ENCODE results near the gene ORC3.
"Not testable (repeated sequence)": the region's sequence is repeated elsewhere in the genome, so short reads cannot be mapped to it uniquely, and the experiment has no call there.

ORC3 gene

DNA sequence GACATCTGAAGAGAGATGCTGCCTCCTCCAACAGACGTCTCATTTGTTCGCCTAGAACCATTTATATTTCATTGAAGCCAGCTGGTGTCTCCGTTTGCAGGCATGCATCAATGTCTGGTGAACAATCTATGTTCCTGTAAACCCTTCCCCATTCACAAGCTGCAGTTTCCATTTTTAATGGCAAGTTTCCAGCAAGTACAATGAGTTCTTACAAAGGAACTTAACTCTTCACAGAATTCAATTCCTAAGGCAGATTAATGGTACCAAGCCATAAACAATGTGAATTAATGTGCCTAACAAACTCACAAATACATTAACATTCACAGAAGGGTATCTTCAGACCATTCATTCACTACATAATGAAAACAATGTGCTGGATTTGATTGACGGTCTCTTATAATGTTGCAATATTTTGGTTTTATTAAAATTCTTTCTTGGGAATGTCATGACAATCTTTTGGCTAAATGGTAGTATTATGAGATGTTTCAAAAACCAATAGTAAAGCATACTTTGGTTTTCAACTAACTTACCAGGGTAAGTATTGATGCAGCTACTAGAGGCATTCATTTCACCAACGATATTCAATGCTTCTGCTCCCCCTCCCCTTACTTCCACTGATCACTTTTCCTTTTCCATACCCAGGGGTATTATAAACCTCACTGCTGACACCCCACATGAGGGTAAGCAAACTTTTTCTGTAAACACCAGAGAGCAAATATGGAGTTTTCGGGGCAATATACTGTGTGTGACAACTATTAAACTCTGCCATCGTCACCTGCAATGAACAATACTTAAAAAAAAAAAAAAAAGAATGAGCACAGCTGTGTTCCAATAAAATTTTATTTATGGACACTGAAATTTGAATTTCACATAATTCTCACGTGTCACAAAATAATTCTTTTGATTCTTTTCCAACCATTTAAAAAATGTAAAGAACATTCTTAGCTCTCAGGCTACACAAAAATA, 107.9 kb downstream of the ORC3 start:
- DNase-seq (ENCODE audit: low read depth), result peak; percentile 86

GRCh38 chr6:87698547-87699006, 108.6 kb downstream of the ORC3 start:
- DNase-seq (ENCODE audit: low read depth), result no peak

DNA sequence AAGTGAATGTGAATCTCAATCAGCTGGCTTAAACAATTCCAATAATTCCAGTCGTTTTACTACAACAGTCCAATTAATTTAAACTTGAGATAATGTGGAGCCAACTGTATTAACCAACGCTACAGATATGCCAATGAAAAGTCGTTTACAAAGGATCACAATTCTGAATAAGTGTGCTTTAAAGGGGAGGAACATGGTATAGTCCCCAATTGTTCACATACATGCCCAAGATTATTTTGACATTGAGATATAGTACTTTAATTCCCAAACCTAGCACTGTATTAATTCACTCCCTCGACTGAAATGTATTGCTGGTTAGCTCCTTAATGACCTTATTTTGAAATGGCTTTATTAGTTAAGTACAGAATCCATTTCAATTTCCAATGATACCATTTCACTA, 109.6 kb downstream of the ORC3 start:
- DNase-seq (ENCODE audit: low read depth), result no peak

GRCh38 chr6:87700397-87701343, 110.7 kb downstream of the ORC3 start:
- peak; percentile 53 for DNase-seq (ENCODE audit: low read depth)

GRCh38 chr6:87701344-87701675, 111.4 kb downstream of the ORC3 start:
- DNase-seq (ENCODE audit: low read depth), result no peak

DNA sequence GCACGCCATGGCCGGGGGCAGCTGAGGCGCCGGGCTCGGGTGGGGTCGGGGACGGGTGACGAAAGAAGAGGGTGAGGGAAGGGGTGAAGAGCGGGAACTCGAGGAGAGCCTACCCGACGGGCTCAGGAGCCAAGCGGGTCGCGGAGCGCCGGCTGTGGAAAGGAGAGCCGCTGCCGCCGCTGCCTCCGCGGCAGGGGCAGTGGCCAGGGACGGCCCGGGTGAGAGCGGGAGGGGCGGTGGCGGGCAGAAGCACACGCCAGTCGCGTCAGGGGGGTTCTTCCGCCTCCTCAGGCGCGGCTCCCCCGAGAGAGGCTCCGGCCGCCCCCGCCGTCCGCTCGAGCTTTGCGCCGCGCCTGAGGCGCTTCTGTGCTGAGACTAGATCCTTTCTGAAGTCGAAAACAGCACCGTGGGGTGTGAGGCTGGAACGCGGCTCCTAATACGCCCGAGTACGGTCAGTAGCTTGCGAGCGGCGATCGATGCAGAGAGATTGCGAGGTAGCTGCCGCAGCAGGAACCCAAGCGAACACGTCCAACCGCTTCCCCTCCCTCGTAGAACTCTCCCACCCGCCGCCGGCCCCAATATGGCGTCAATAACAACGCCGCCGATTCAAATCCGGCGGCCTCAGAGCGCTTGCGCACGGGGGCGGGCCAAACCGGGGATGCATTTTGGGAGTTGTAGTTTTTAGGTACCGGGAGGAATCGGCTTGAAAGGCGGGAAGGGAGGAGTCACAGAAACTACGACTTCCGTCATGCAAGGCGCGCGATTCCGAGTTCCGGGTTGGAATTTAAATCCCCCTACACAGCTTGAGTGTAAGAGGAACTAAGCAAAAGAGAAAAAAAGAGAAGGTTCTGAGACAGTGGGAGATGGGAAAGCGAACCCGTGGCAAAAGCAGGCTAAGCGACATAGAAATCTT, 112.0 kb downstream of the ORC3 start, which contains the start of gene AKIRIN2:
Gene AKIRIN2, minus strand, starts transcription at position 558 of the 913 bp plus-strand sequence. Its CDS starts 549 bp downstream, at position 9.
- peak; percentile 93 for DNase-seq (ENCODE audit: low read depth)

DNA sequence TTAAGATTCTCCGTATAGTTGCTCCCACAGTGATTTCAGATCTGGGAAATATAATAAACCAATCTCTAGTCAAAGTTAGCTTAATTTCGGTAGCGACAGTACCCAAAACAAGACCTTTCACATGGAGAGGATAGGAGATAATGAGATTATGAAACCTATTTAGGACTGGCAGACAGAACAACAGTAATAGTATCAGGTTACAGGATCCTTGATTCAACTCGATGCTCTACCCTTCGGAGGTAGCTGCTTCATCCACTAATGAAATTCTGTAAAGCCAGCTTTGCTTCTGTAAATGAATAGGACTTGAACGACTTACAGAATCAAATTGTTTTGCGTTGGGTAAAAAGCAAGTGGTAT, 112.6 kb downstream of the ORC3 start:
- no peak for DNase-seq (ENCODE audit: low read depth)

- not testable (repeated sequence) for DNase-seq (ENCODE audit: low read depth)
Observed at GRCh38 chr6:87703039-87703438, 113.1 kb downstream of the ORC3 start.

DNA sequence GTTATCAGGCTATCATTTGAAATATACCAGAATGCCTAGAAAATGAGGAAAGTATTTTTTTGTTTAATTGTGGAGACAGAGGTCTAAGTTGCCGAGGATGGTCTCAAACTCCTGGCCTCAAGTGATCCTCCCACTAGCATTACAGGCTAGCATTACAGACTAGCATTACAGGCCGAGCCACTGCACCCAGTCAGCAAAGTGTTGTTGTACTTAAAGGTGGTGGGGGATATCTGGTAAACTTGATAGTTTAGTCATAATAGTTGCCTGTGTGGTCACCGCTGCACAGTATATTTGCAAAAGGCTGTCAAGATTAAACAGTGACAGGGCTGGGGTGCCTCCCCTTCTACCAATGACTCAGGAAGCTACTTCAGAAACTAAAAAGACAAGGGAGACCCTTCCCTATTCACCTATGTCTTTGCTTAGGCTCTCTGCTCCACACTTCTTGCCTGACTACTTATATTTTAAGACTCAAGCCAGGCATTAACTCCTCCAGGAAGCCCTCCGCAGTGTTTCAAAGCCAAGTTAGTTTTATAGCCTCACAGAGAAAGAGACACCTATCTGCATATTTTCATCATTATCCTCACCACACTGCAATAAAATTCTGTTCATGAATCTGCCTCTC, 115.2 kb downstream of the ORC3 start:
- DNase-seq (ENCODE audit: low read depth), result no peak

- peak; percentile 74 for DNase-seq (ENCODE audit: low read depth)
Observed at GRCh38 chr6:87706187-87706966, 116.4 kb downstream of the ORC3 start.

DNA sequence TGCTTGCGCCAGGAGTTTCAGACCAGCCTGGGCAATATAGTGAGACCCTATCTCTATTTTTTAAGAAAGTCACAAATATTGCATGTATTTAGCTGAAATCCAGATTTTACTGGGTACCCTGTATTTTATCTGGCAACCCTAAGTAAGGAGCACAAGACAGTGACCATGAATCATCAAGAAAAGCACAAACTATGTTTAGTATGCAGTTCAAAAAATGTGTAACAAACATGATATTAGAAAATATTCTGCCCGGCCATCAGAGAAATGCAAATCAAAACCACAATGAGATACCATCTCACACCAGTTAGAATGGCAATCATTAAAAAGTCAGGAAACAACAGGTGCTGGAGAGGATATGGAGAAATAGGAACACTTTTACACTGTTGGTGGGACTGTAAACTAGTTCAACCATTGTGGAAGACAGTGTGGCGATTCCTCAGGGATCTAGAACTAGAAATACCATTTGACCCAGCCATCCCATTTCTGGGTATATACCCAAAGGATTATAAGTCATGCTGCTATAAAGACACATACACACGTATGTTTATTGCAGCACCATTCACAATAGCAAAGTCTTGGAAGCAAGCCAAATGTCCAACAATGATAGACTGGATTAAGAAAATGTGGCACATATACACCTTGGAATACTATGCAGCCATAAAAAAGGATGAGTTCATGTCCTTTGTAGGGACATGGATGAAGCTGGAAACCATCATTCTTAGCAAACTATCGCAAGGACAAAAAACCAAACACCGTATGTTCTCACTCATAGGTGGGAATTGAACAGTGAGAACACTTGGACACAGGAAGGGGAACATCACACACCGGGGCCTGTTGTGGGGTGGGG, 118.9 kb downstream of the ORC3 start:
- DNase-seq (ENCODE audit: low read depth), result not testable (repeated sequence)

- no peak for DNase-seq (ENCODE audit: low read depth)
Observed at GRCh38 chr6:87710090-87710489, 120.2 kb downstream of the ORC3 start.

- DNase-seq (ENCODE audit: low read depth), result not testable (repeated sequence)
Observed at GRCh38 chr6:87712713-87713112, 122.8 kb downstream of the ORC3 start.

- DNase-seq (ENCODE audit: low read depth), result no peak
Observed at GRCh38 chr6:87714093-87714842, 124.3 kb downstream of the ORC3 start.

Measured in GM04503 (cell line).